Stomach smooth muscle (tissue), 2 donors: ENCODE data around the gene ZNF407.

ENCODE experiments used
- H3K27ac ChIP-seq: one replicate; pipeline ENCODE4 v1.7.0; 2013; ENCODE audit warnings: mild to moderate bottlenecking, low read length, inconsistent platforms
- H3K27me3 ChIP-seq, 2 donors: one replicate each; pipeline ENCODE4 v1.7.0; 2013; ENCODE audit warnings: low read length in 2 of 2; ENCODE audit not compliant: insufficient read depth in 2 of 2, control insufficient read depth in 1 of 2
- H3K36me3 ChIP-seq, 2 donors: one replicate each; pipeline ENCODE4 v1.7.0; 2013; ENCODE audit warnings: low read length in 2 of 2; ENCODE audit not compliant: control insufficient read depth in 2 of 2, insufficient read depth in 2 of 2
- H3K4me1 ChIP-seq: one replicate; pipeline ENCODE4 v1.7.0; 2013; ENCODE audit warnings: low read length; ENCODE audit not compliant: control insufficient read depth, insufficient read depth
- H3K4me3 ChIP-seq, 2 donors: one replicate each; pipeline ENCODE4 v1.7.0; 2013; ENCODE audit warnings: low read length in 2 of 2
- H3K9ac ChIP-seq, 2 donors: one replicate each; pipeline ENCODE4 v1.7.0; 2013; ENCODE audit warnings: low read length in 2 of 2, mild to moderate bottlenecking in 1 of 2
- H3K9me3 ChIP-seq, 2 donors: one replicate each; pipeline ENCODE4 v1.7.0; 2013; ENCODE audit warnings: low read length in 2 of 2; ENCODE audit not compliant: control insufficient read depth in 2 of 2
- donor health status: healthy.
- donor health status: Pancreatic carcinoma.

The ZNF407 gene

GRCh38 chr18:74947417-74947816 is 349.7 kb downstream of the ZNF407 start:
- Histone ChIP-seq H3K4me1 (peaks cover 3% of the 10 kb centered on the region), H3K9ac (no peak overlapping the region), H3K27me3 (no peaks in the 10 kb centered on the region), H3K36me3 (no peaks in the 10 kb centered on the region), H3K9me3 (no peaks in the 10 kb centered on the region), H3K4me3 (no peak overlapping the region), H3K27ac (no peak overlapping the region)

GRCh38 chr18:74947875-74948274 is 350.2 kb downstream of the ZNF407 start:
- Histone ChIP-seq H3K36me3 (no peaks in the 10 kb centered on the region), H3K27ac (no peak overlapping the region), H3K4me3 (no peak overlapping the region), H3K9me3 (no peaks in the 10 kb centered on the region), H3K4me1 (peaks cover 3% of the 10 kb centered on the region), H3K27me3 (no peaks in the 10 kb centered on the region), H3K9ac (no peak overlapping the region)

- H3K4me1 ChIP-seq, result peaks cover 3% of the 10 kb centered on the region
- H3K27ac ChIP-seq, result no peak overlapping the region
- H3K9ac ChIP-seq, result no peak overlapping the region
- H3K4me3 ChIP-seq, result no peak overlapping the region
- H3K27me3 ChIP-seq, result no peaks in the 10 kb centered on the region
- no peaks in the 10 kb centered on the region for H3K9me3 ChIP-seq
- no peaks in the 10 kb centered on the region for H3K36me3 ChIP-seq
Measured at GRCh38 chr18:74949611-74950010, 351.9 kb downstream of the ZNF407 start.

- Histone ChIP-seq H3K27ac (no peak overlapping the region), H3K4me1 (peaks cover 3% of the 10 kb centered on the region), H3K9ac (no peak overlapping the region), H3K4me3 (no peak overlapping the region), H3K27me3 (no peaks in the 10 kb centered on the region), H3K36me3 (no peaks in the 10 kb centered on the region), H3K9me3 (no peaks in the 10 kb centered on the region)
Measured at GRCh38 chr18:74950479-74950878, 352.8 kb downstream of the ZNF407 start.

GRCh38 chr18:74951165-74951760 is 353.6 kb downstream of the ZNF407 start:
- Histone ChIP-seq H3K4me3 (peak overlapping the region in 1 of 2 donors; percentile 24), H3K27ac (no peak overlapping the region), H3K4me1 (peaks cover 3% of the 10 kb centered on the region), H3K27me3 (no peaks in the 10 kb centered on the region), H3K36me3 (no peaks in the 10 kb centered on the region), H3K9ac (no peak overlapping the region), H3K9me3 (no peaks in the 10 kb centered on the region)

- no peaks in the 10 kb centered on the region for H3K9me3 ChIP-seq
- H3K27ac ChIP-seq, result no peak overlapping the region
- H3K4me3 ChIP-seq, result no peak overlapping the region
Measured at GRCh38 chr18:74957588-74958224, 360.0 kb downstream of the ZNF407 start.

GRCh38 chr18:74959216-74959615 is 361.5 kb downstream of the ZNF407 start:
- no peaks in the 10 kb centered on the region for H3K9me3 ChIP-seq
- no peaks in the 10 kb centered on the region for H3K27me3 ChIP-seq
- no peak overlapping the region for H3K27ac ChIP-seq
- H3K9ac ChIP-seq, result no peak overlapping the region
- H3K4me3 ChIP-seq, result no peak overlapping the region
- no peaks in the 10 kb centered on the region for H3K36me3 ChIP-seq
- H3K4me1 ChIP-seq, result no peaks in the 10 kb centered on the region

More at GRCh38 chr18:74957588-74958224, 360.0 kb downstream of the ZNF407 start:
- Histone ChIP-seq H3K27me3 (no peaks in the 10 kb centered on the region), H3K36me3 (no peaks in the 10 kb centered on the region), H3K4me1 (no peaks in the 10 kb centered on the region), H3K9ac (no peak overlapping the region)

- no peak overlapping the region for H3K4me3 ChIP-seq
- no peaks in the 10 kb centered on the region for H3K9me3 ChIP-seq
- H3K36me3 ChIP-seq, result no peaks in the 10 kb centered on the region
- no peak overlapping the region for H3K9ac ChIP-seq
- no peaks in the 10 kb centered on the region for H3K27me3 ChIP-seq
- no peak overlapping the region for H3K27ac ChIP-seq
- H3K4me1 ChIP-seq, result no peaks in the 10 kb centered on the region
Measured at GRCh38 chr18:74961596-74961995, 363.9 kb downstream of the ZNF407 start.

GRCh38 chr18:74963820-74964446 is 366.3 kb downstream of the ZNF407 start:
- H3K27ac ChIP-seq, result no peak overlapping the region

GRCh38 chr18:74965682-74966081 is 368.0 kb downstream of the ZNF407 start:
- no peaks in the 10 kb centered on the region for H3K9me3 ChIP-seq
- no peaks in the 10 kb centered on the region for H3K36me3 ChIP-seq
- H3K4me1 ChIP-seq, result no peaks in the 10 kb centered on the region
- H3K9ac ChIP-seq, result no peak overlapping the region
- H3K27ac ChIP-seq, result no peak overlapping the region
- H3K4me3 ChIP-seq, result no peak overlapping the region
- H3K27me3 ChIP-seq, result no peaks in the 10 kb centered on the region

More at GRCh38 chr18:74963820-74964446, 366.3 kb downstream of the ZNF407 start:
- Histone ChIP-seq H3K9ac (no peak overlapping the region), H3K9me3 (no peaks in the 10 kb centered on the region), H3K27me3 (no peaks in the 10 kb centered on the region), H3K4me1 (no peaks in the 10 kb centered on the region), H3K36me3 (no peaks in the 10 kb centered on the region), H3K4me3 (no peak overlapping the region)

GRCh38 chr18:74967438-74967837 is 369.8 kb downstream of the ZNF407 start:
- Histone ChIP-seq H3K4me3 (no peak overlapping the region), H3K9me3 (no peaks in the 10 kb centered on the region), H3K27ac (no peak overlapping the region), H3K27me3 (no peaks in the 10 kb centered on the region), H3K9ac (no peak overlapping the region), H3K4me1 (no peaks in the 10 kb centered on the region), H3K36me3 (no peaks in the 10 kb centered on the region)
